GM19043 (cell line): ENCODE results near the gene PARD3.

Source experiments
- ATAC-seq: cut with Tn5 transposase; IDR thresholded peaks from one replicate; pipeline ENCODE4 v1.9.1; 2021; ENCODE audit warnings: low read depth; ENCODE audit not compliant: unreplicated experiment

PARD3 gene

GRCh38 chr10:34135515-34135914, 679.6 kb downstream of the PARD3 start:
- peak; percentile 75 for ATAC-seq

- no peak for ATAC-seq
Measured at GRCh38 chr10:34134602-34135001, 680.5 kb downstream of the PARD3 start.

DNA sequence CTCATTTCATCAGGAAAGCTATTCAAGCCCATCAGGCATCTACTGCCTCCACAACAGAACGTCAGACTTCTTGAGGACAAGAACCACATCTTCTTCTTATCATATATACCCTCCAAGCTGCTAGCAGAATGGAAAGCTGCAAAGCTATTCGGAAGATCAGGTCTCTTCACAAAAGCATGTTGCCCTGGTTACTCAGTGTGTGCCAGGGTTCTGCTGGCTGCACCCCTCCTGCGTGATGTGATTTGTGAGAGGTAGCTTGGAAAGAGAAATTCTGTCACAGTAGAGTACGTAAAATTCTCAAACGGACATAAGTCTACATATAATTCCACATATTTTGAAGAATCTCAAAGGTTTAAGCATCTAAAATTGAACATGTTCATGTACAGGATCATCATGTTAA, 681.7 kb downstream of the PARD3 start:
- no peak for ATAC-seq

GRCh38 chr10:34131152-34131551, 683.9 kb downstream of the PARD3 start:
- no peak for ATAC-seq

DNA sequence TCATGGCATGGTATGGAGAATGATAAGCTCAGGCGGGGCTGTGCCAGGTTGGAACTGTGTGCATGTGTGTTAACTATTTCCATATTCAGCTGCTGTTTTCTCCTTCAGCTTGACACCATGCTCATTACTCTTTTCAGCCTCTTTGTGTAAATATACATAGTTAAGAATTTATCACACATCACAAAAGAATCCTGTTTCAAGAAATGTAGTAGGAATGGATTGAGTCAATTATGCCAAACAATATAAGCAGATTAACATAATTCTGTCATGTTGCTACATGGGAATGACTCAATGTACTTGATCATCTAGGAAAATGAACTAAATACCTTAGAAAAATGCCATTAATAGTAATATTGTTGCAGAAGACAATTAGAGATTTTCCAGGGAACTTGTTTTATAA, 687.4 kb downstream of the PARD3 start:
- ATAC-seq, result no peak

DNA sequence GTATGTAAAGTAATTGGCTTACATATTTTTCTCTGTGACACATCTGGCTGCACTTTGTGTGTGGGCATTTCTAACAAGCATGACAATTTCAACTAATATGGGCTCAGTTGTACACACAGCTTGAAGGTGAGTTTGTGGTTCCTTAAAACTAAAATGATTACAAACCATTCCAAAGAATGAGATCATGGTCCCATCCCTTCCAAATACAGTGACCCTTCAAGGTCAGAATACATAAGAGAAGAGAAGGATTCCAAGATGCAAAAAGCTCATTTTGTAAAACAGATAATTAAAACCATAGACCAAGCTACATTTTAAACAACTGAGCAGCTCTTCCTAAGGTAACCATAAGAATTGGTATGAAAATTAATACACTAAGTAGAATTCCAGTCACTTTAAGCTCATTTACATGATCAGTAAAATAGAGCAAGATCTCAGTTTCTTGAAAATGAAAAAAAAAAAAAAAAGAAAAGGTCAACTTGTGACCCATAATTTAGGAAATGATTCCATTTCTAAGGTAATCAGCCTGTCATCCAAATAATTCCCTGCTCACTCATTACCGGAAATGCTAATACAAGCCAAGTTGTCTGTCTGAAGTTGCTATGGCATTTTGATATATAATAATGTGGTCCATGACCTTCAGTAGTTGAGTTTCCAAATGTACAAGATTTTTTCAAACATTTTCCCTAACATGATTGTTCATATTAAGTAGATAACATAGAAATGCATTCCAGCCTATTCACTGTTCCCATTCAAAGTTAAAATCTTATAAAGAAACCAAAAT, 688.5 kb downstream of the PARD3 start:
- ATAC-seq, result no peak

DNA sequence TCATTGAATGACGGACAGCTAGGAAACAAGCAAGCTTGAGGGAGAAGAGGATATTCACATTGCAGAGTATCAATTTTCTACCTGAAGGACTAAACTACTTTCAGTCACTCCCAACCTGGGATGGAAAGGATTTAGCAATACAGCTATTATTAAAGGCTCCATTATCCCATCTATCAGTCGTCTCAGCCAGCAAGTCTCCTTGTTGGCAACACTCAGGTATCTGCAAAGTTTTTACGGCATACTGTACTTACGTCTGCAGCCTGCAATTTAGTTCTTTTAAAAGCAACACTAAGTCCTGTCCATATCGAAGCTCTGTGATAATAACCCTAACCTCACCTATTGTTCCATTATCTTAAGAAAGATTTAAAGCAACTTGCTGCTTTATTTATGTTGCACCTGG, 689.4 kb downstream of the PARD3 start:
- no peak for ATAC-seq

DNA sequence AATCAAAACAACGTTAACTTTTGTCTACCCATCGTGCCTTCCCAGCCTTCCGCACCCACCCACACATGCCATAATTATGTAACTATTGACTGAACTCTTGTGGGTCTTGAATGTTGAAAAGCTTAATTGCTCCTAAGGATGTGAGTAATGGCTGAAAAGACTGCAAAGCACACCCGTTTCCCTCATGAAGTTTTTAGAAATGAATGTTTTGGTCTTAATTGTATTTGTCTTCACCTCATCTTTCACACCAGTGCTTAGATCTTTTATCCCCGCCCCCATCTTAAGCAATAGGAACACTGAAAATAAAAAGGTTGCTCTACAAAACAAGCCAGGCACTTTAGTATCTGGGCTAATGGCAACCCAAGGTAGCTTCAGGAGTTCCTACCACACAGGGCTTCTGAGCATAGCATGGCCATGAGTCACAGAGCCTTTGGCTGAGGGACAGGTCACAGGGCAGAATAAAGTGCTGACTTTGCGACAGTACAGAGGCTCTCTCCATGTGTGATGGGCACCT, 690.5 kb downstream of the PARD3 start:
- ATAC-seq, result no peak

DNA sequence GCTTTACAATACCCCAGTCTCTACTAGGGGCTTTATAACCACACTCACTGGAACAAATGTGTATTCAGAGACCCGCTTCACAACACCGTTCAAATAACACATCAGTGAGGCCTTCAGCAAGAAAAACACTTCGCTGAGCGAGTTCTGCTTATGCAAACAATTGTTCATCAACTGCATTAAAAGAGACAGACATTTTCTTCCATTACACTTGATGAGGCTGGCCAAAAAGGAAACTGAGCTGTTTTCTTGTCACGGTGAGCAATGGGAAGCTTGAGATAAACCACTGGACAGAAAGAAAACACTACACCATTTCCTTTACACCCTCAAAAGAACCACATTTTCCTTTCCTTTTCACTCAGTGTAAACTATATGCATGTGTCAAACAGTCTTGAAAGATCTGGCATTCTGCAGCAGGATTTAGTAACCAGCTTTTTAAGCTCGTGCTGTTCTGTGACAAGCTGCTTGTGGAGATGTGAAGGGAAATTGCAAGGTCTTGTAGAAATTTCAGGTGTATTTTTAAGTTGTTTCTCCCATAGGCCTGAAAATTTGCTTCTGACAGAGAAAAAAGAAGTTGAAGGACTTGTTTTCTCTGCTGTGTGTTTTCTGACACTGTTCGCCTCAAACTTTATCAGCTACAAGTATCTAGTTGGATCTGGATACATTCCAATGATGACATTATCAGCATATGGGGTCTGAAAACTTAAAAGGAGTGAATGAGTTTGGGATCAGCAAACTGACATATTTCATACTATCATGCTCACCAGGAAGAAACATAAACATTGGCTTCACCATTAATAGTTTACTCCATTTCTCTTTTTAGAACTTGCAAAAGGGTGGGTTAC, 693.1 kb downstream of the PARD3 start:
- ATAC-seq, result no peak

DNA sequence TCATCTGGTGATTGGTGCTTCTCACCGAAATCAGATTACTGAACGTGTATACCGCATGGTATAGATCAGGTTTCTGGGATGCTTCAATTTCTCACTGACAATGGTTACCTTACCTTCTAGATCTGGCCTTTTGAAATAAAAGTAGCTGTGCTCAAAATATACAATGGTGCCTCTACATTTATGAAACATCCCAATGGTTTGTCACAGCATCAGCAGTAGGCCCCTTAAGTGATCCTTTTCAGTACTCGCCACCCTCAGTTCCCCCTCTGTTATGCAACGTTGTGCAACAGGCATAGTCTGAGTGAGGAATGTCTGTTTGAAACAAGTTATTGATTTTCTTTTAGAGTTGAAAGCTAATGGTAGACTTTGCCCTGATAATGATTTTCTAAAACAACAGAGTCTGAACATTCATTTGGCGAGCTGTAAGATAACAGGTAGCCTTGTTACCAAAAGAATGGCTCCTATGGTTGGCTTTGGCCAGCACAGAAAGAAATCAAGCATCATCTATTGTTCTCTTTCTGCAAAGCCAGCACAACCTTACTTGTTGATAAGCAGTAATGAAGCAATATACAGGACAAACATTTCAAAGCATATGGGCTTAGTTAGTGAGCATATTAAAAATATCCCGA, 693.9 kb downstream of the PARD3 start:
- ATAC-seq, result no peak

GRCh38 chr10:34119456-34119855, 695.6 kb downstream of the PARD3 start:
- no peak for ATAC-seq

DNA sequence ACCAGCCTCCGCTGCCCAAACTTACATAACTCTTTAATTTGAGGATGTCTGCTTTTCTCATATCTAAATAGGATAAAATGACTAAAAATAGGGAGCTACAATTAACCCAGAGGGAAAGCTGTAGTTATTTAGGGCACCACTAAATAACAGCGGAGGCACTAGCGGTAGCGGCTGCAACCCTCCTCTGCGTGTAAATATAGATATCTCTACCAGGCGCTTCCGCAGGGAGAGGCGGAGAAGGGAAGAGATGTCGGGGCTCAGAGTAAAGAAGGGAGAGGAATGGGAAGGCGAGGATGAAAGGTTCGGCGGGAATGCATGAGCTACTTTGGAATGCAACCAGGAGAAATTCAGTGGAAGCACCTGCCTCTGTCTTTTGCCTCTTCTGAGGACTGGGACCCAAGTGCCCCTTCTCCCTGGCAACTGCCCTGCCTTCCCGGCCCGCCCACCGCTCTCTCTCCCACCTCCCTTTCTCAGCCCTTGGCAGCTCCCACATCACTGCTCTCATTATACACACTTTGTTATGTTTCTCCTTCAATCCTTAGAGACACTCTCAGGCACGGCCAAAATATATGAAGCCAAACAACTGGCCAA, 698.3 kb downstream of the PARD3 start:
- ATAC-seq, result no peak

GRCh38 chr10:34116220-34116641, 698.9 kb downstream of the PARD3 start:
- no peak for ATAC-seq

GRCh38 chr10:34114914-34115313, 700.2 kb downstream of the PARD3 start:
- ATAC-seq, result no peak

DNA sequence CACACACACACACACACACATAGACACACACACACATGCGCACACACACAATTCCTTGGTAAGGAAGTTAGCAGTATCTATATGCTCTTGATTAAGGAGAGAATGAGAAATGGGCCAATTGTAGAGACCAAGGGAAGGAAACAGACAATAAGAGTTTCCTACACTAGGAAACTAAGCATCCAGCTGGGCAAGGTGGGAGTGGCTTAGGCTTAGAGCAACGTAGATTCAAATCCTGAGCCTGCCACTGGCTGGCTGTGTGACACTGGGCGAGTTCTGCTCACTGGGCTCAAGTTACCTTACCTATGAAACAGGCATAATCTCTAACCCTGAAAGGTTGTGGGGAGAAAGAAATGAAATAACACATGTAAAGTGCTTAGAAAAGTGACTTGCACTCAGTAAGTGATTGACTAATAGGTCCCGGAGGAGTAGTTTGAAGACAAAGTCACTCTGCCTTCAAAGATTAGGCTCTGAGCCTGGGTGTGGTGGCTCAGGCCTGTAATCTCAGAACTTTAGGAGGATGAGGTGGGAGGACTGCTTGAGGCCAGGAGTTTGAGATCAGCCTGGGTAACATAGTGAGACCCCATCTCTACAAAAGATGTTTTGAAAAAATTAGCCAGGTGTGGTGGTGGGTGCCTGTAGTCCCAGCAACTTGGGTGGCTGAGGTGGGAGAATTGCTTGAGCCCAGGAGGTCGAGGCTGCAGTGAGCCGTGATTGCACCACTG, 701.4 kb downstream of the PARD3 start:
- no peak for ATAC-seq

DNA sequence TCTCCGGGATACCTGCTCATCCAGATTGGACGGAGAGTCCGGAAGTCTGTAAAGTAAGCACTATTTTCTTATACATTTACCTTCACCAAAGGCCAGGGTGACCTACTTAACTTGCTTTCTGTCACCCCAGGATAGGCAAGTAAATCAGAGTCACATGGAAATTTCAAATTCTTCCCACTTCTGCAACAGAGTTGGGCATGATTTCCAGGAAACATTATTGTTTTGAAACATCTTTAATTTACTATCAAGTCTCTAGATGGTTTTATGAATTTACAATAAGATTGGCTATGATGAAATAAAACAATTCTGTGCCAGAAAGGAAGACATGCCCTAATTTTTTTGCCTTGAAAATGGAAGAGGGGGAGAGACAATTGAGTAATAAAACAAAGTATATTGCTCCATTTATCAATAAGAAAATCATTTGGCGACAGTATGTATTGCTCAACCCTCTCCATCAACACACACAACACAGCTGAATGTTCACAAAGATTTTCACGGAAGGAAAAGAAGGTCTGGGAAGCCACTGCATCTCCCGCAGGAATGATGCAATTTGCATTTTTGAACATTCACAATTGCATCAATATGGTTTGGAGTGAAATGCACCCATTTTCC, 702.8 kb downstream of the PARD3 start:
- no peak for ATAC-seq

DNA sequence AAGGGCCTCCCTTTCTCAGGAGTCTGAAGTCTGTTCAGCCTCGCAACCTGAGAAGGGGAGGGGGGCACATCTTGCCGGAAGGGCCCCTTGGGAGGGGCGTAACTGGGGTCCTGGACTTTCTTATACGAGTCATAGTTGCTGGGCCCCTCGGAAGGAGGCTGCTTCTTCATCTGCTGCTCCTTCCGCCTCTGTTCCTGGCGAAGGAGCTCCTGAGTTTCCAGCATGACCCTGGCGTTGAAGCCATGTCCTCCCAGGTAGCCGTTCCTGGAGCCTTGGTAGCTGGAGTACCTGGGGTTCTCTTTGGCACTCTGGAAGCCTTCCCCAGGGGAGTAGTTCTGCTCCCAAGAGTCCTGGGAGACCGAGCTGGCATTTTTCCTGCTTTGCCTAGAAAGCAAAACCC, 703.9 kb downstream of the PARD3 start:
- no peak for ATAC-seq

DNA sequence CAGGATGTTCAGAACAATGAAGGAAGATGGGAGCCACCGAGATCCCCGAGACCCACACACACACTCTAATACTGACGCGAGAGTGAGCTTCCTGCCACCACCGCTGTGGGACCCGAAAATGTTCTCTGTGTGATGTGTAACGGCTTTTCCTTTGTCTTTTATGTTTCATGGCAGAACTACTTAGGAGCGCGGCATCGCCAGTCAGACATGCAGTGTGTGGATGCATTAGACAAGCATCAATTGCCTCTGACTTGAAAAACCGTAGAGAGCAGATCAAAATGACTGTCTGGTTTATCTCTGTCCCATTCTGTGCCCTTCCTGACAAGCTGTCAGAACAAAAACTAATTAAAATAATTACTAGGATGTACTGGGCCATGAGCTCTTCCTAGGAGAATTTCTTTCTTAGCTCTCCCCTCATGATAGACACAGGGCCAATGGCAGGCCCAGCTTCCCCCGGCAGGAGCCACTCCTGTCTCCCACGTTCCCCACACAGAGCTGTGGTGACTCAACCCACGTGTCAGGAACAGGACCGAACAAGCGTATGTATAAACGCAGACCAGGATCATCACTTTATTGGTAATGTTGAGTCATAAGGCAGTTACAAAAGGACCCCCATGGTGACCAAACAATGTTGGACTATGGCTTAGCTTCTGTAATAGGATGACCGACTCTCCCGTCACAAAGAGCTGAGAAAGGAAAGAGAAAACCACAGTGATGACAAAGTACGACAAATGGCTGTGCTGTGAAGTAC, 705.0 kb downstream of the PARD3 start:
- no peak for ATAC-seq

GRCh38 chr10:34109495-34109894, 705.6 kb downstream of the PARD3 start:
- ATAC-seq, result no peak
